ENCODE data around the gene FXR2.

The FXR2 gene

GRCh38 chr17:7549401-7550055, 65.2 kb downstream of the FXR2 start:
- no peak for DNase-seq (ENCODE audit: low read depth)

DNA sequence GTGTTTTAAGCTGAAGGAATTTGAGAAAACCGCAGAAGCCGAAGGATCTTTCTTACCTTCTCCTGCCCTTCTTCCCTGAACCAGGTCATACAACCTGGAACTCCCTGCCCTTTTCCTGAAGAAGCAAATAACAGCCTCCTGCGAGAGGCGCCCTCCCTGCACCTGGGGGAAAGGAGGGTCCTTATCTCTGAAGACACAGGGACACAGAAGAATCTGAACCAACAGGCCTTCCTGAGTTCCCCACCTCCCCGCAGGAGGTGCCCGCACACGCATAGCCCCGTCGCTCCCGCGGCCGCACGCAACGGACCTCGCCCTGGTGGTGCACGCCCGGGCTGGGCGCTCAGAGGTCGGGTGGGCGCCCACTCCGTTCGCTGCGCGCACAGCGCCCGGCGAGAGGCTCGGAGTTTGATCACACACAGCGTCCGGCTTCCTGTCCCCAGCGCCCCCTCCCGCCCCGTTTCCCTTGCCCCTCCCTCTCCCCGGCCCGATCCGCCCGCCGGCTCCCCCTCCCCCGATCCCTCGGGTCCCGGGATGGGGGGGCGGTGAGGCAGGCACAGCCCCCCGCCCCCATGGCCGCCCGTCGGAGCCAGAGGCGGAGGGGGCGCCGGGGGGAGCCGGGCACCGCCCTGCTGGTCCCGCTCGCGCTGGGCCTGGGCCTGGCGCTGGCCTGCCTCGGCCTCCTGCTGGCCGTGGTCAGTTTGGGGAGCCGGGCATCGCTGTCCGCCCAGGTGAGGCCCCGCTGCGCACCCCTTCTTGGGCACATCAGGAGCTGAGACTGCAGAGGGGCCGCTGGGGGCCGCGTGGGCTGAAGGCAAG, 65.9 kb downstream of the FXR2 start, which contains the start of gene TNFSF12:
TSS of gene TNFSF12 (plus strand) at position 474 of the 816 bp plus-strand sequence. CDS start at position 570, 96 bp downstream.
- peak; percentile 51 for DNase-seq (ENCODE audit: low read depth)

- DNase-seq (ENCODE audit: low read depth) = no peak
These were observed 69.8 kb downstream of the FXR2 start for GRCh38 chr17:7544911-7545310.

Data from activated T-cell treated with anti-CD3 and anti-CD28 coated beads for 1 hour (primary cell).